ENCODE data around the gene CRABP1.

The CRABP1 gene

DNA sequence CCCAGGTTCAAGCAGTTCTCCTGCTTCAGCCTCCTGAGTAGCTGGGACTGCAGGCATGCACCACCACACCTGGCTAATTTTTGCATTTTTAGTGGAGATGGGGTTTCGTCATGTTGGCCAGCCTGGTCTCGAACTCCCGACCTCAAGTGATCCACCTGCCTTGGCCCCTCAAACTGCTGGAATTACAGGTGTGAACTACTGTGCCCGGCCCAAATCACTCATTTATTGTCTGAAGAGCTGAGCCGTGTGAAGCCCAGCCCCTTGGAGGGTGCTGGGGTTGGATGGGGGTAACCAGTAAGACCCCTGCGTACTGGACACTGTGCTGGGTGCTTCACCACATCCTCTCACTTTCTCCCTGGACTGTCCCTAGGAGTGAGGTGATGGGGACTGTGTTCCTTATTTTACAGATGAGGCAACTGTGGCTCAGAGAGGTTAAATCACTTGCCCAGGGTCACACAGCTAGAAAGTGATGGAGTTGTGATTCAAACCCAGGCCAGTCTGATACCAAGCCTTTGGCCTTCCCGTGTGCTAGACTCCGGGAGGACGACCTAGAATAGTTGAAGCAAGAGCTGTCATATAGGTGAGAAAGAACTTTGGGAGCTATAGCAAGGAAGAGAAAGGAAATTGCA is 56.1 kb downstream of the CRABP1 start:
- in situ Hi-C loops (cut with HindIII; ENCODE audit: low sequenced_read_pairs) = no loop called here
- no peak for DNase-seq (ENCODE audit: low read depth)
- H3K4me3 ChIP-seq (ENCODE audit: low read depth, low read length) = no peak overlapping the region
- TF ChIP-seq CTCF (IDR thresholded peaks at IDR 0.05; ENCODE audit: low read depth, low read length, missing control alignments) = no peak

DNA sequence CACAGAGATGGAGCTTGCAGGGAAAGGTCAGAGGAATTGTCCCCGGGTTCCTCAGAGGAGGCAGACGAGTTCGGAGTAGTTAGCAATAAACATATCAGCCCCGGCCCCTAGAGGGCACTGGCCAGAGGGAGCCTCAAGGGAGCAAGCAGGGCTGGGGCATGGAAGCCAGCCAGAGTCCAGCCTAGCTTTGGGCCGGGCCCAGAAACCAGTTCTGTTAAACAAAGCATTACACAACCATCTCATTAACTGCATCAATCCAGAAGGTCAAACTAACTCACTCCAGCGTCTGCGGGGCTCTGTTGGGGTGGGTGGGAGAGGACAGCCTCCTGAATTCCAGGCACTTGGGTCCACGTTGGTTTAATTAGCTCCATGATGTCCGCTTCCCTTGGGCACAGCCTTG is 56.8 kb downstream of the CRABP1 start:
- TF ChIP-seq CTCF (IDR thresholded peaks at IDR 0.05; ENCODE audit: low read depth, low read length, missing control alignments) = peak; percentile 20
- in situ Hi-C loops (cut with HindIII; ENCODE audit: low sequenced_read_pairs) = no loop called here
- no peak overlapping the region for H3K4me3 ChIP-seq (ENCODE audit: low read depth, low read length)
- DNase-seq (ENCODE audit: low read depth) = no peak

DNA sequence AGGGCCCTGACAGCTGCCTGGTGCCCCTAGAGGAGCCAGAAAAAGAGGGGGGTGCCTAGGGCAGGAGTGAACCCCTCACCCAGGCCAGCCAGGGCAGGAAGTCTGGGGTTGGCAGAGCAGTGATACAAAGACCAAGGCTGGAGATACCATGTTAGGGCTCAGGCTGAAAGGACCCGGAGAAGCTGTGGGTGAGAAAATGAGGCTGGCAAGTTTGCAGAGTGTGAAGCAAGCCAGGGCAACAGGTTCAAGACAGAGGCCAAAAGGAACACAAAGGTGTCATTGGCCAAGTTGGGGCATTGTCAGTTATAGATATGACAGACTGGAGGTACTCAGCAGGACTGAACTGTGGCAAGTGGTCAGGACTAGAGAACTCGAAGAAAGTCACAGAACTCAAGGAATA is 57.2 kb downstream of the CRABP1 start:
- in situ Hi-C loops (cut with HindIII; ENCODE audit: low sequenced_read_pairs) = no loop called here
- H3K4me3 ChIP-seq (ENCODE audit: low read depth, low read length) = no peak overlapping the region
- no peak for DNase-seq (ENCODE audit: low read depth)
- TF ChIP-seq CTCF (IDR thresholded peaks at IDR 0.05; ENCODE audit: low read depth, low read length, missing control alignments) = no peak
